Upper lobe of right lung (tissue), 1 donor: ENCODE data around the gene TMEM129. TPM values are rescaled to one million over a fixed set of nuclear protein-coding genes. Genes with fewer than 3 reads are reported as not detected.

ENCODE experiments used
- ATAC-seq: fragments of 200-7000 bp; cut with Tn5 transposase; one replicate; pipeline ENCODE4 v1.9.1; 2020; ENCODE audit warnings: mild to moderate bottlenecking, moderate library complexity
- DNase-seq: peaks from one replicate; pipeline ENCODE4 v3.0.0-alpha.2; 2020
- H3K27ac ChIP-seq: fragments of 200-600 bp; one replicate; pipeline ENCODE4 v1.8.0; 2022
- H3K27me3 ChIP-seq: fragments of 200-600 bp; one replicate; pipeline ENCODE4 v1.8.0; 2022; ENCODE audit warnings: mild to moderate bottlenecking
- H3K36me3 ChIP-seq: fragments of 200-600 bp; one replicate; pipeline ENCODE4 v1.8.0; 2022
- H3K4me1 ChIP-seq: fragments of 200-600 bp; one replicate; pipeline ENCODE4 v1.8.0; 2022
- H3K4me3 ChIP-seq: fragments of 200-600 bp; one replicate; pipeline ENCODE4 v1.8.0; 2022; ENCODE audit warnings: mild to moderate bottlenecking
- H3K9me3 ChIP-seq: fragments of 200-600 bp; one replicate; pipeline ENCODE4 v1.8.0; 2022
- CTCF ChIP-seq: fragments of 200-600 bp; IDR thresholded peaks from one replicate; pipeline ENCODE4 v1.8.0; 2022; ENCODE audit warnings: antibody characterized with exemption
- intact Hi-C: fragments of 100-400 bp; cut with DNase I; formaldehyde crosslinking; loops from one replicate; pipeline ENCODE4 v1.11.0; 2022
- total RNA-seq: library from RNA; stranded (reverse); fragmentation: NEBNext Ultra II Directional; extraction: Animal tissue kit (Norgen Biotek cat#: 25700); gene quantifications from one replicate; pipeline ENCODE4 v1.2.1, GENCODE V29; 2021
- donor health status: DM: no; HTN: yes; CAD: no; lungs with severe emphysema.

TMEM129 gene
- total RNA-seq, 1 donor from 2014 or later = 33.2 TPM

GRCh38 chr4:1714303-1715001 is 6.7 kb downstream of the TMEM129 start:
- Histone ChIP-seq H3K9me3 (no peaks in the 10 kb centered on the region), H3K4me3 (no peak overlapping the region), H3K27me3 (no peaks in the 10 kb centered on the region), H3K4me1 (peaks cover 38% of the 10 kb centered on the region), H3K36me3 (peaks cover 24% of the 10 kb centered on the region), H3K27ac (no peak overlapping the region)
- intact Hi-C loops = no loop called here
- ATAC-seq (no peak), DNase-seq (peak; percentile 36)
- TF ChIP-seq CTCF = no peak

GRCh38 chr4:1713003-1713851 is 7.9 kb downstream of the TMEM129 start:
- Histone ChIP-seq H3K4me1 (peaks cover 42% of the 10 kb centered on the region), H3K36me3 (peaks cover 20% of the 10 kb centered on the region), H3K4me3 (peak overlapping the region; percentile 83), H3K27me3 (no peaks in the 10 kb centered on the region), H3K27ac (peak overlapping the region; percentile 99), H3K9me3 (no peaks in the 10 kb centered on the region)
- ATAC-seq = peak; percentile 0
- intact Hi-C loops = no loop called here
- DNase-seq = peak; percentile 35
- TF ChIP-seq CTCF = no peak

GRCh38 chr4:1712216-1713002 is 8.7 kb downstream of the TMEM129 start, which contains the start of gene SLBP:
SLBP (minus strand) TSS chr4:1712319; CDS start chr4:1712188, 131 bp downstream.
- ATAC-seq (peak; percentile 95), DNase-seq (peak; percentile 99)
- Histone ChIP-seq H3K36me3 (peaks cover 12% of the 10 kb centered on the region), H3K27ac (peak within 1 kb of the TSS; percentile 99), H3K4me1 (peaks cover 42% of the 10 kb centered on the region), H3K4me3 (peak within 1 kb of the TSS; percentile 83), H3K27me3 (no peaks in the 10 kb centered on the region), H3K9me3 (no peaks in the 10 kb centered on the region)
- no peak for TF ChIP-seq CTCF
- intact Hi-C loops = no loop called here

- Histone ChIP-seq H3K9me3 (no peaks in the 10 kb centered on the region), H3K4me1 (peaks cover 42% of the 10 kb centered on the region), H3K4me3 (peak overlapping the region; percentile 83), H3K27me3 (no peaks in the 10 kb centered on the region), H3K36me3 (peaks cover 5% of the 10 kb centered on the region), H3K27ac (peak overlapping the region; percentile 99)
- intact Hi-C loops = no loop called here
- DNase-seq (peak; percentile 76), ATAC-seq (peak; percentile 42)
- no peak for TF ChIP-seq CTCF
Measured at GRCh38 chr4:1711571-1712215, 9.4 kb downstream of the TMEM129 start.

- DNase-seq = peak; percentile 61
- Histone ChIP-seq H3K27me3 (no peaks in the 10 kb centered on the region), H3K27ac (peak overlapping the region; percentile 99), H3K36me3 (peaks cover 9% of the 10 kb centered on the region), H3K4me1 (peaks cover 42% of the 10 kb centered on the region), H3K4me3 (peak overlapping the region; percentile 83), H3K9me3 (no peaks in the 10 kb centered on the region)
- ATAC-seq = no peak
- intact Hi-C loops = no loop called here
- no peak for TF ChIP-seq CTCF
Measured at GRCh38 chr4:1711055-1711570, 10.0 kb downstream of the TMEM129 start.
